T47D (cell line): Measurements from ENCODE around the gene NPHS1.
"Not testable (repeated sequence)": the region's sequence is repeated elsewhere in the genome, so short reads cannot be mapped to it uniquely, and the experiment has no call there.

Source experiments
- DNase-seq, 2 experiments: peaks; one replicate each; pipeline versions ENCODE4 v3.0.0 to v3.0.0-alpha.2; 2011 to 2012; ENCODE audit warnings: low read depth in 1 of 2, low spot score in 1 of 2
- JUND ChIP-seq: IDR thresholded peaks from 2 replicates; pipeline ENCODE4 v1.6.1; 2012; ENCODE audit warnings: low read depth
- in situ Hi-C: cut with HindIII; loops from 2 replicates; pipeline ENCODE4 v1.10.0; 2016; ENCODE audit warnings: low sequenced_read_pairs, low pct_unique_long_range_greater_than_20kb

Gene NPHS1

GRCh38 chr19:35852029-35852780 is at the start of gene NPHS1:
Gene NPHS1, minus strand, starts transcription at chr19:35852504. Its CDS starts 667 bp downstream, at chr19:35851837.
- in situ Hi-C loops: no loop called here
- TF ChIP-seq JUND: no peak
- no peak for DNase-seq

GRCh38 chr19:35901055-35901644 is 48.8 kb upstream of the NPHS1 start:
- in situ Hi-C loops: no loop called here
- no peak for TF ChIP-seq JUND
- DNase-seq: peak; percentile 10 to 20

DNA sequence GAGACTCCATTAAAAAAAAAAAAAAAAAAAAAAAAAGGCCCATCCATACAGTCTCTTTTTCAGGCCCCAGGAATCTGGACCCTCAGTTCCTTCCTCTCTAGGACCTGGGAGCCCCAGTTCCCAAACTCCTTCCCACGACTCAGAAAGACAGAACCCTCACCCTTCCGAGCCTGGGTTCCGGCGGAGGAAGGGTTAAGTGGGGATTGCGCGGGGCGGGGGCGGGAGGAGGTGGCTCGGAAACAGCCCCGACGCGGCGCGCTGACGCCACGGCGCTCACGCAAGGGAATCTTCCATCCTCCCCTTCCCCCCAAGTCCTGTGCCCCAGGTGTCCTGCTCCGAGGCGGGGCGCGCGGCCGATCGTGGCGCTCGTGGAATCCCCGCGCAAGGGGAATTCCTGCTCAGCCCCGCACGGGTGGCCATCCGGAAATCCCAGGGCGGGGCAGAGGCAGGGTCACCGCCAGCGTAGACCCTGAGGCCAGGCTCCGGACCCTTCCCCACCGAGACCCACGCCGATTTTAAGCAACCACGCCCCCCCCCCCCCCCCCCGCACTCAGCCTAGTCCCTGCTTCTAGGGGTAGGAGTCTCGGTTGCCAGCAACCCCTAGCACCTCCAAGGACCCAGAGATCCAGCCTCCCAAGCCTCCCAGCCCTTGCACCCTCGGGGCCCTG is 47.4 kb upstream of the NPHS1 start:
- peak; percentile 81 to 89 for DNase-seq
- in situ Hi-C loops: no loop called here
- no peak for TF ChIP-seq JUND

GRCh38 chr19:35898499-35898809 is 46.1 kb upstream of the NPHS1 start:
- TF ChIP-seq JUND: no peak
- in situ Hi-C loops: no loop called here
- DNase-seq: no peak

GRCh38 chr19:35897706-35898451 is 45.6 kb upstream of the NPHS1 start:
- TF ChIP-seq JUND: no peak
- in situ Hi-C loops: no loop called here
- DNase-seq: no peak

DNA sequence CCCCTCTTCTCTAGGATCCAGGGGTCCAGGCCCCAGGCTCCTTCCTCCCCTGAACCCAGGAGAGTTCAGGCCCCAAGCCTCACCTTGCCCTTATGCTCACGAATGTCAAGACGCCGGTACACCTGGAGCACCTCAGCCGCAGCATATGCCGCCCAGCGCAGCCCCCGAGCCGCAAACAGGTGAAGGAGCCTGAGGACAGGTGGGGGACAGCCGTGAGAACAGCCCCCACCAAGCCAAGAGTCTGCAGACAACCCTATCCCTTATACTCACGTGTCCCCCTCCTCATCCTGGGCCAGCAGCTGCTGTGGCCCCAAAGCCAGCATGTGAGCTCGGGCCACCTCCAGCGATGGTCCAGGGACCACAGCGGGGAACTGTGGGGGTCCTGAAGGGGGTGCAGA is 44.3 kb upstream of the NPHS1 start:
- DNase-seq: no peak
- TF ChIP-seq JUND: no peak
- in situ Hi-C loops: no loop called here

DNA sequence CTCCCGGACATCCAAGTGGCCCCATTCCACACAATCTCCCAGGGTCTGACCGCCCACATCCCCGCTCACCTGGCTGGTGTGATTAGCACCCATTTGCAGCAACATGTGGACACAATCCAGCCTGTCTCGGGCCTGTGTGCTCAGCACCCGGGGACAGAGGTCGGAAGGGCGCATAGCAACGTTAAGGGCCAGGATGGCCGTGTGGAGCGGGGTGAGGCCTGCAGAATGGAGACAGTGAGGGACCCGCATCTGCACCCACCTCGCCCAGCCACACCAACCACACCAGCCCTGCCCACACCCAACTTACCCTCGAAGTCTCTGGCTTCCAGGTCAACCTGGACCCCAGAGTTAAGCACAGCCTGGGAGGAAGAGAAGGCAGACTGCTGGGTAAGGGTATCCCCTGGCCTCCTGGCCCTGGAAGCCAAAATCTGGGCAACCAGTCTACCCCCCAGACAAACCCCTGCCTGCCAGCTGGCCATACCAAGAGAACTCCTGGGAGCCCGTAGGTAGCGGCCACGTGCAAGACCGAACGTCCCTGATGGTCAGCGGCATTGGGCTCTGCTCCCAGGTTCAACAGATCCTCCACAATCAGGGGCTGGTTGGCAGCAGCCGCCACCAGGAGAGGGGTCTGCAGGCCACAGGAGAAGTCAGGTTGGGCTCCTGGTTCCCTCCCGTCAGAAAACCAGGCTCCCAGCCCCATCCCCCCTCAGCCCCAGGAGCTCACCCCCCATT is 43.8 kb upstream of the NPHS1 start:
- no peak for TF ChIP-seq JUND
- DNase-seq: no peak
- in situ Hi-C loops: no loop called here

DNA sequence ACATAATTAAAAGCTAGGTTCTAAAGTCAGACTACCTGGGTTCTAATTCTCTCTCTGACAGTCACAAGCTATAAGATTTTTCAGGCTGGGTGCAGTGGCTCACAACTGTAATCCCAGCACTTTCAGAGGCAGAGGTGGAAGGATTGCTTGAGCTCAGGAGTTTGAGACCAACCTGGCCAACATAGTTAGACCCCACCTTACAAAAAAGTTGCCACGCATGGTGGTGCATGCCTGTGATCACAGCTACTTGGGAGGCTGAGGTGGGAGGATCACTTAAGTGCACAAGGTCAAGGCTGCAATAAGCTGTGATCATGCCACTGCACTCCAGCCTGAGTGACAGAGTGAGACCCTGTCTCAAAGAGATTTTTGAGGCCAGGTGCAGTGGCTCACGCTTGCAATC is 42.0 kb upstream of the NPHS1 start:
- DNase-seq: no peak
- in situ Hi-C loops: no loop called here
- no peak for TF ChIP-seq JUND

DNA sequence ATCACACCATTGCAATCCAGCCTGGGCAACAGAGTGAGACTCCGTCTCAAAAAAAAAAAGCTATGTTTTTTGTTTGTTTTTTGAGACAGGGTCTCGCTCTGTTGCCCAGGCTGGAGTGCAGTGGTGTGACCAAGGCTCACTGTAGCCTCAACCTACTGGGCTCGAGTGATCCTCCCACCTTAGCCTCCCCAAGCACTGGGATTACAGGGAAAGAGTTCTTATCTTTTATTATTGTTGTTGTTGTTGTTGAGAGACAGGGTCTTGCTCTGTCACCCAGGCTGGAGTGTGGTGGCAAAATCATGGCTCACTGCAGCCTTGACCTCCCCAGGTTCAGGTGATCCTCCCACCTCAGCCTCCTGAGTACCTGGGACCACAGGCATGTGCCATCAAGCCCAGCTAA is 39.5 kb upstream of the NPHS1 start:
- in situ Hi-C loops, DNase-seq: not testable (repeated sequence)

DNA sequence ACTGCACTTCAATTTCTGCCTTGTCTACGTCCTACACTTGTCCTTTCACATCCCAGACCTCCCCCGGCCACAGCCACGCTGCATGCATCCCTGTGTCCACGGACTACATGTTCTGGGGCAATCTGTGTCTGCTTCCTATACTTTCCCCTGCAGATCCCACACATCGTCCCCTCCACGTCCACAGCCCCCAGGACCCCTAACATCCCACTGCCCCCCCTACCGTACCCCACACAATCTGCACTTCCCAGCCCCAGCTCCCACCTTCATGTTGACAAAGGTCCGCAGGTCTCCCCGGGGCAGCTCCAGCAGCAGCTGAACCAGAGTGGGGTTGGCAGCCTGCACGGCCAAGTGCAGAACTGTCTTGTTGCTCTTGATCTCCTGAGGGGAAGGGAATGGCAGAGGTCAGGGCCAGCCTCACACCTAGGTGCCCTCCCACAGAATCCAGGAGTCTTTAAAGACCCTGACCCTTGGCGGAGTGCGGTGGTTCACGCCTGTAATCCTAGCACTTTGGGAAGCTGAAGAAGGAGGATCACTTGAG is 37.9 kb upstream of the NPHS1 start:
- in situ Hi-C loops: no loop called here
- no peak for DNase-seq
- no peak for TF ChIP-seq JUND

- no peak for TF ChIP-seq JUND
- no peak for DNase-seq
- in situ Hi-C loops: no loop called here
Observed at GRCh38 chr19:35889370-35890112, 37.2 kb upstream of the NPHS1 start.
